Measurements from ENCODE around the gene TRIM6. TPM values are rescaled to one million over a fixed set of nuclear protein-coding genes. Genes with fewer than 3 reads are reported as not detected.

The TRIM6 gene
- polyA plus RNA-seq, 3 donors: 0.11 to 0.44 (median 0.15) TPM

DNA sequence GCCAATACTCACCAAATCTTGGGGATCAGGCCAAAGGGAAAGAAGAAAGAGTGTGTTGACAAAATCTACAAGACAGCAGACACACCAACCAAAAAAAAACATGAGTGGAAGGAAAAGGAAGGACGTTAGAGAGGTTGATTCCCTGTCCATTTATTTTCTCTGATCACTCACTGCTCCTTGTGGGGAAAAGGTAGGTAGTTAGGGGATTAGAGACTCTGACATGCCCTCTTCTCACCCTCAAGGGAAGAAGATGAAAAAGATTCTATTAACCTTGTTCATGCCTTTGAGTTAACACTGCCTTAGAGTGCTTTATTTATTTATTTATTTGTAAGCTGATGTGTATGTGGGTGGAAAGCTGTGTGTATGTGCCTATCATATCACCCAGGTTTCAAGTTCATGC is 48.0 kb upstream of the TRIM6 start, which contains the start of gene OR52H1:
TSS of gene OR52H1 (minus strand) at position 101 of the 400 bp plus-strand sequence. CDS start 3,035 bp downstream, outside the sequence.
- WGBS (ENCODE audit: insufficient coverage): no CpG with 5 or more reads among the region's 1 CpG
- Histone ChIP-seq H3K9me3 (replicated peaks in 1 of 2; ENCODE audit: control insufficient read depth in 1 of 2, insufficient read depth in 1 of 2, low read length in 2 of 2) (no peaks in the 10 kb centered on the region), H3K79me2 (ENCODE audit: insufficient read depth, low read length) (no peaks in the 10 kb centered on the region), H3K36me3 (replicated peaks in 1 of 2; ENCODE audit: control insufficient read depth in 1 of 2, insufficient read depth in 2 of 2, low read length in 2 of 2) (no peaks in the 10 kb centered on the region), H3K4me3 (replicated peaks in 1 of 3; ENCODE audit: low read depth in 2 of 3, low read length in 3 of 3) (no peak within 1 kb of the TSS), H4K20me1 (ENCODE audit: insufficient read depth, low read length) (no peaks in the 10 kb centered on the region), H3K27ac (ENCODE audit: low read depth in 1 of 2, low read length in 2 of 2) (no peak within 1 kb of the TSS), H2AFZ (ENCODE audit: insufficient read depth, low read depth, low read length, poor library complexity, severe bottlenecking) (no peak within 1 kb of the TSS), H3K4me1 (ENCODE audit: control insufficient read depth in 1 of 2, insufficient read depth in 2 of 2, low read length in 2 of 2) (no peaks in the 10 kb centered on the region), H3K9ac (ENCODE audit: insufficient read depth, low read length, poor library complexity, severe bottlenecking) (no peak within 1 kb of the TSS), H3K4me2 (replicated peaks; ENCODE audit: extremely low read depth, low read length, poor library complexity, severe bottlenecking) (no peak within 1 kb of the TSS), H3K27me3 (ENCODE audit: control insufficient read depth in 2 of 2, insufficient read depth in 2 of 2, low read length in 2 of 2) (no peaks in the 10 kb centered on the region)
- H3K4me1 Mint-ChIP-seq: no peaks in the 10 kb centered on the region
- TF ChIP-seq, protein P1, sequence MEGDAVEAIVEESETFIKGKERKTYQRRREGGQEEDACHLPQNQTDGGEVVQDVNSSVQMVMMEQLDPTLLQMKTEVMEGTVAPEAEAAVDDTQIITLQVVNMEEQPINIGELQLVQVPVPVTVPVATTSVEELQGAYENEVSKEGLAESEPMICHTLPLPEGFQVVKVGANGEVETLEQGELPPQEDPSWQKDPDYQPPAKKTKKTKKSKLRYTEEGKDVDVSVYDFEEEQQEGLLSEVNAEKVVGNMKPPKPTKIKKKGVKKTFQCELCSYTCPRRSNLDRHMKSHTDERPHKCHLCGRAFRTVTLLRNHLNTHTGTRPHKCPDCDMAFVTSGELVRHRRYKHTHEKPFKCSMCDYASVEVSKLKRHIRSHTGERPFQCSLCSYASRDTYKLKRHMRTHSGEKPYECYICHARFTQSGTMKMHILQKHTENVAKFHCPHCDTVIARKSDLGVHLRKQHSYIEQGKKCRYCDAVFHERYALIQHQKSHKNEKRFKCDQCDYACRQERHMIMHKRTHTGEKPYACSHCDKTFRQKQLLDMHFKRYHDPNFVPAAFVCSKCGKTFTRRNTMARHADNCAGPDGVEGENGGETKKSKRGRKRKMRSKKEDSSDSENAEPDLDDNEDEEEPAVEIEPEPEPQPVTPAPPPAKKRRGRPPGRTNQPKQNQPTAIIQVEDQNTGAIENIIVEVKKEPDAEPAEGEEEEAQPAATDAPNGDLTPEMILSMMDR (IDR thresholded peaks at IDR 0.05): no peak
- intact Hi-C loops (cut with micrococcal nuclease): no loop called here
- H3K27ac Mint-ChIP-seq: no peak within 1 kb of the TSS
- H3K27me3 Mint-ChIP-seq (ENCODE audit: low read depth in 3 of 3): peaks cover 0 to 2% (median 0%) of the 10 kb centered on the region in 3 donors
- no peak for DNase-seq
- H3K4me3 Mint-ChIP-seq: no peak within 1 kb of the TSS
- peaks cover 0 to 3% (median 0%) of the 10 kb centered on the region in 7 donors for H3K9me3 Mint-ChIP-seq
- no peaks in the 10 kb centered on the region for H3K36me3 Mint-ChIP-seq

DNA sequence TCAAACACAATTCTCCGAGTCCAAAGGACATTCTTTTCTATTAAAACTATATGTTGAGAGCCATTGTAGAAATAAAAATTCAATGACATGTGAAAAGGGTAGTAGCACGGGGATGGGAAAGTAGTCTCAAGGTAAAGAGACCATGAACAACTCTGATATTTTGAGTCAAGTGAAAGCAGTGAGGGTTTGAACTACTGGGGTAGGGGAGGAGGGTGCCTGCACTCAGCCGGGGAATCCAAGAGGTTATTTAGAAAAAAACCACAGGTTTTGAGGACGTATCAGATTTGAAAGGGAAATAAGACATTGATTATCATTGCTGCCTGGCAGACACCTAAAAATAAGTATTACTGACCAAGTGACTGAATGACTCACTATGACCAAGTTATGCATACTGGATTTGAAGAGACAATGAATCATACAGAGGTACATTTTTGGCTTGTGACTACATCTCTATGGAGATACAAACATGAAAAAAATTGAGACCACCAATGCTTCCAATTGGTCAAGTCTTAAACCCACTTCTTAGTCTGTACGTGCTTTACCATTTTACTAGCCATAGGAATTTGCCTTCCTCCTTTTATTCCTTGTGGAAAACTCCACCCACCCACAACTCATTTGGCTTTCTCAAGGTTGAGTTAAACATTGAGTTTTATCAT is 45.9 kb upstream of the TRIM6 start:
- Histone ChIP-seq H2AFZ (ENCODE audit: insufficient read depth, low read depth, low read length, poor library complexity, severe bottlenecking) (no peak overlapping the region), H4K20me1 (ENCODE audit: insufficient read depth, low read length) (no peaks in the 10 kb centered on the region), H3K79me2 (ENCODE audit: insufficient read depth, low read length) (no peaks in the 10 kb centered on the region), H3K4me2 (replicated peaks; ENCODE audit: extremely low read depth, low read length, poor library complexity, severe bottlenecking) (no peak overlapping the region), H3K4me3 (replicated peaks in 1 of 3; ENCODE audit: low read depth in 2 of 3, low read length in 3 of 3) (no peak overlapping the region), H3K9ac (ENCODE audit: insufficient read depth, low read length, poor library complexity, severe bottlenecking) (no peak overlapping the region), H3K9me3 (replicated peaks in 1 of 2; ENCODE audit: control insufficient read depth in 1 of 2, insufficient read depth in 1 of 2, low read length in 2 of 2) (no peaks in the 10 kb centered on the region), H3K4me1 (ENCODE audit: control insufficient read depth in 1 of 2, insufficient read depth in 2 of 2, low read length in 2 of 2) (no peaks in the 10 kb centered on the region), H3K27ac (ENCODE audit: low read depth in 1 of 2, low read length in 2 of 2) (no peak overlapping the region), H3K27me3 (ENCODE audit: control insufficient read depth in 2 of 2, insufficient read depth in 2 of 2, low read length in 2 of 2) (no peaks in the 10 kb centered on the region), H3K36me3 (replicated peaks in 1 of 2; ENCODE audit: control insufficient read depth in 1 of 2, insufficient read depth in 2 of 2, low read length in 2 of 2) (no peaks in the 10 kb centered on the region)
- intact Hi-C loops (cut with micrococcal nuclease): no loop called here
- WGBS (ENCODE audit: insufficient coverage): 100% methylated on average over 1 of the region's 5 CpGs
- peaks cover 0 to 2% (median 0%) of the 10 kb centered on the region in 3 donors for H3K27me3 Mint-ChIP-seq (ENCODE audit: low read depth in 3 of 3)
- H3K4me1 Mint-ChIP-seq: no peaks in the 10 kb centered on the region
- DNase-seq: no peak
- peaks cover 0 to 3% (median 0%) of the 10 kb centered on the region in 7 donors for H3K9me3 Mint-ChIP-seq
- H3K4me3 Mint-ChIP-seq: no peak overlapping the region
- H3K36me3 Mint-ChIP-seq: no peaks in the 10 kb centered on the region
- TF ChIP-seq, protein P1 (IDR thresholded peaks at IDR 0.05): no peak
- no peak overlapping the region for H3K27ac Mint-ChIP-seq
